HG03103 (cell line): Measurements from ENCODE around the gene NBPF3.

Experiments
- ATAC-seq: cut with Tn5 transposase; IDR thresholded peaks from one replicate; pipeline ENCODE4 v1.9.1; 2021; ENCODE audit warnings: low read depth; ENCODE audit not compliant: unreplicated experiment

NBPF3 gene

GRCh38 chr1:21492356-21492625 is 52.4 kb downstream of the NBPF3 start:
- ATAC-seq: no peak

DNA sequence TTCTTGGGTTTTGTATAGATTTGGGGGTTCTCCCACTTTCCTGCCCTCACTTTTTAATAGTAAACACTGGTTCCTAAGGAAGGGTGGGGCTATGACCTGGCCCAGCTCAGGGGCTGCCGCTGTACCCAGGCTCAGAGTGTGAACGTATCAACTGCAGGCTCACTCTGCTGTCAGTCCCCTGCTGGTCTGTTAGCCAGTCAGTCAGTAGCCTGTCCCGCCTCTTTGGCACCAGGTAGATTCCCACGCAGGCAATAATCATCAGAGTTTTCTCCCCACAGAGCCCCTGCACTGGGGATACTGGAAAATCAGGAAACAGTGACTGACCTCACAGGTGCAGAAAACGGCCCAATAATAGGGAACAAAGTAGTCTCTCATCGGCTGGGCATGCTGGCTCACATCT is 54.3 kb downstream of the NBPF3 start:
- ATAC-seq: no peak

- ATAC-seq: no peak
Measured at GRCh38 chr1:21495225-21495820, 55.4 kb downstream of the NBPF3 start.

- ATAC-seq: no peak
Measured at GRCh38 chr1:21496063-21496462, 56.1 kb downstream of the NBPF3 start.

DNA sequence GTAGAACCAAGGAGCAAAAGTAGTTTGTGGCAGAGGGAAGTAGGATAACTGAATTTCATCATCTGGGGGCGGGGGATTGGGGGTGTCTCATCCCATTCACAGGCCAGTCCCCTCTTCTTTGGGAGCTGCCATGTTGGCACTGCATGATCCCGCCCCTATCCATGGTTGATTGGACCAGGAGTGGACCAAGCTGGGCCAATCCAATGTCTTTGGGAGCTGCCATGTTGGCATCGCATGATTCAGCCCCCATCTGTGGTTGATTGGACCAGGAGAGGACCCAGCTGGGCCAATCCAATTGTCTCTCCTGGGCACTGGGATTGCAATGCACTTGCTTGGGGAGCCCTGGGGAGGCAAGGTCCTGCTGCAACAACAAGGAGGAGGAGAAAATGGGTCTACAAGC is 56.9 kb downstream of the NBPF3 start:
- no peak for ATAC-seq

GRCh38 chr1:21497466-21498061 is 57.6 kb downstream of the NBPF3 start:
- ATAC-seq: no peak

DNA sequence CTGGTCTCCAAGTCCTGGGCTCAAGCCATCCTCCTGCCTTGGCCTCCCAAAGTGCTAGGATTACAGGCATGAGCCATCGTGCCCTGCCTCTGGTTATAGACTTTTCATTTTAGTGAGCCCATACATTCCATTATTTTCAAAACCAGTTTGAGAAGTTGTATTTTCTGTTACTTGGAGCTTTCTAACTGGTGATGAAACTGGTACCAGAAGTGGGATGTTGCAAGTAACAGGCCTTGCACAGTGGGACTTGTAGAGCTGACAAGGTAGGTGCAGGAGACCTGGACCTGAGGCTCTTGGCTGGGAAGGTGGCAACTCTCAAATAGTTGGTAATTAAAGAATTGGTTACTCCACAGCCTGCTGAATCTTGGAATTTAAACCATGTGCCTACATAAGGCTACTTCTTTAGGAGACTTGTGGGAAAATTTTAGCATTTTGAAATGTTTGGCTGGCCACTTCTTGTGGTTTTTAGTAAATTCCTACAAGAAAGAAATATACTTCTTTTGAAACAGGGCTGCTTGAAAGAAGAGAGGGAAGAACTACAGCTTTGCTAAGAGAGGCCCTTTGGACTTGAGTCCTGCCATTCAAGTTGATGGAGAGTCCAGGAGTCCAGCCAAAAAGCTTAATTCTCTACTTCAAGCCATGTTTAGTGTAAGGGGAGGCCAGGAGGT is 59.5 kb downstream of the NBPF3 start:
- ATAC-seq: no peak

DNA sequence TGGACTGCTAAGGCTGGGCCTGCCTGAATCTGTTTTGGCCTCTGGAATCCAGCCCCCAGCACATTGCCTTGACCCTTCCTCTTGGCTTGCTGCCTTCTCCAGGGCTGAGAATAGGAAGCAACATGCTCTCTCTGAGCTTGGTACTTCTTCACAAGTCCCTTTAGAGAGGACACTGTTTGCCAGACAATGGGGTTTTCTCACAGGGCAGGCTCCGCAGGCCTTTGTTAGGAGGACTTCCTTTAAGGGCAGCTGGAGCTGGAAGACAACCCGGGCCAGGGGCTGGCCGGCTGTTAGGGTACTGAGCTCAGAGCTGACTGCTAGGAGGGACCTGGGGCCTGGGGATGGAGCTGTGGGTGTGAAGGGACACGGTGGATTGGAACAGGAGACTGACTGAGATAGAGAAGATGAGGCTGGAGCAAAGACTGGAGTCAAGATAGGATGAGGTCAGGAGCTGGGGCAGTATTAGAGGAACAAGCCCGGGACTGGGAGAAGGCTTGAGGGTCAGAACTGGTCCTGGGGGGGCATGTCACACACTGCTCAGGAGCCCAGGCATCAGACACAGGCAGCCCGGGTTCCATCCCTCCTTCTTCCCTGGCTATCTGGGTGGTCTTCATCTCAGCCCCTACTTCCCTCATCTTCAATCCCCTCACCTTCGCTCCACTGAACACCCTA is 63.9 kb downstream of the NBPF3 start:
- ATAC-seq: no peak

DNA sequence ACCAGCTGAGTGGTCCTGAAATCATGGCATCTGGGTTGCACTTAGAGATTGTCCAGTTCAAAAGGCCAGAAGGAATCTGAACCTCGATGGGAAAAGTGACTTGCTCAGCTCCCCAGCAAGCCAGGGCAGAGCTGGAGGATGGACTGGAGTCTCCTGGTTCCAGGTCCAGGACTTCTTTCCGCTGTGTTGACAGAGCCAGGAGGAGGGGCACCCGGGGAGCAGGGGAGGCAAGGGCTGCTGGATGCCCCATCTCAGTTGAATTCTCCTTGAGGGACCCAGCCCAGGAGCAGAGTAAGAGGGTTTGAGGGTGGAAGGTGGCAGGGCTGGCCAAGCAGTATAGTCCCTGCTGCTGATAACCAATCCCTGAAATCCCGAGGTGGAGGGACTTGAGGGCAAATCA is 66.9 kb downstream of the NBPF3 start:
- ATAC-seq: no peak

GRCh38 chr1:21507511-21508270 is 67.8 kb downstream of the NBPF3 start:
- no peak for ATAC-seq

- ATAC-seq: no peak
Measured at GRCh38 chr1:21508580-21509350, 68.8 kb downstream of the NBPF3 start.

DNA sequence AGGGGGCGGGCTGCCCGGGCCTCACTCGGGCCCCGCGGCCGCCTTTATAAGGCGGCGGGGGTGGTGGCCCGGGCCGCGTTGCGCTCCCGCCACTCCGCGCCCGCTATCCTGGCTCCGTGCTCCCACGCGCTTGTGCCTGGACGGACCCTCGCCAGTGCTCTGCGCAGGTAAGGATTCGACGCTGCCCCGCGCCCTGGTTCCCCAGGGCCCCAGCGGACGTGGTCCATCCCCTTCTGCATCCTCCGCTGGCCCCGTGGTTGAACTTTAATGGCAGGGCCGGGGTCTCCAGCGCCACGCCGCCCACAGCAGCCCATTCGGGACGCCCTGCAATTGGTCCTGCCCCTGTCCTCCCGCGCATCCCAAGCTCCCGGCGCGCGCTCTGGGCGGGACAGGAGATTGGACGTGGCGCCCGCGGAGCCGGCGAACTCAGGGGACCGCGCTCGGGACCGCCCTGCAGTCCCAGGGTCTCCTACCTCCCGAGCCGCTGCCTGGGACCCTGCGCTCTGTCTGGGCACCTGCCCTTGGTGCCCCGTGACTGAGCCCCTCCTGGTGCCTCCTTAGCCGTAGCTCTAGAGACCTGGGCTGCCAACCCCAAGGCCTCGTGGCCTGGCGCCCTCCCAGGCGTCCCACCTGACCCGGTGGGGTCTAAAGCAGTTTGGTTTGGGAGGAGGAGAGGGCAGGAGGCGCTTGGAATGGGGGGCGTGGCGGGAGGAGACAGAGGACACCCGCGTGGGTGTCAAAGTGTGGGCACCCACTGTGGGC is 69.6 kb downstream of the NBPF3 start, which contains the start of gene ALPL:
ALPL (plus strand) TSS at position 73 of the 762 bp plus-strand sequence. CDS start 44,659 bp downstream, outside the sequence.
- ATAC-seq: no peak

- no peak for ATAC-seq
Measured at GRCh38 chr1:21510113-21510493, 70.2 kb downstream of the NBPF3 start.

DNA sequence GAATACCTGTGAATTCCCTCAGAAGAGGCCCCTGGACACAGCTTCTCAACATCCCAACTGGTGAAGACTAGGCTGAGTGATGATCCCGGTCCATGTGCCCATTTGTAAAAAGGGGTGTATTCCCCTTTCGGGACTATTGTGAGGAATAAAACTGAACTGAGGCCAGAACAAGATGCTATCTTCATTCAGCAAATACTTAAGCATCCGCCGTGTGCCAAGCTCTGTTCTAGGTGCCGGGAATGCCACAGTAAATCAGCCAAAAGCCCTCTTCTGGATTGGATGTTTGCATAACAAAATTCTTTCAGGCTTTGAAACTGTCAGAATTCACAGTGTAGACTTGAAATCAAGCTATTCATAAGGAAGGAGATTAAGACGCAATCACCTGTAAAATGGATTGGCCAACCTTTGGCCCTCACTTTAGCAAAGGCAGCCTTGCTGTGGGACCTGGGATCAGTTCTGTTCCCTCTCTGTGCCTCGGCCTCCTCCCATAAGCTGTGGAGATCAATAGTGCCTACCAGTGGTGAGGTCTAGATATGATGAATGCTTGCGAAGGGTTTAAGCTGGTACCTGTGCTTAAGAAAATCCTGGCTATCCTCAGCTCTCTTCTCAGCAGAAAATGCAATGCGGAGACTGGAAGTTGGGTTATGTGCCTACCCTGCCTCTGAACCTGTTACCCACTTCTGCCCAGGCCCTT is 71.1 kb downstream of the NBPF3 start:
- ATAC-seq: no peak

- no peak for ATAC-seq
Measured at GRCh38 chr1:21511579-21512522, 71.9 kb downstream of the NBPF3 start.

DNA sequence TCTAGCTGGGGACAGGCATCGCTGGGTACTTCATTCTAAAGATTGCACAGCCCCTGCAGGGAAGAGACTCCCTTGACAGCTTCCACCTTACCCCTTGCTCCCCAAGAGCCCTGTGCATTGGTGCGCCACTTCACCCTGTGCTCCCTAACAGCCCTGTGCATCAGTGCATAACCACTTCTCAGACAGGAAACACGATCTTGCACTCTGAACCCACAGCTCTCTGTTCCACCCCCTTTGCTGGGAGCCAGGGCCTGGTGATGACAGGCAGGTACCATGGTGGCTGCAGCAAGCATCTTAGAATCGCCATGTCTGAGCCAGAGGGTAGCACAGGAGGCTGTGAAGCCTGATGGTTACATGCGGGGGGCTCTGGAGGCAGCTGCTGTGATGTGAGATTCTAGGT is 74.3 kb downstream of the NBPF3 start:
- peak; percentile 80 for ATAC-seq

- ATAC-seq: no peak
Measured at GRCh38 chr1:21517161-21517589, 77.2 kb downstream of the NBPF3 start.
